NCI-H82 (cell line): ENCODE data around the gene SKI.

Experiments
- DNase-seq: peaks from one replicate; lab custom pipeline; 2025; lab: John Stamatoyannopoulos, UW

Gene SKI

DNA sequence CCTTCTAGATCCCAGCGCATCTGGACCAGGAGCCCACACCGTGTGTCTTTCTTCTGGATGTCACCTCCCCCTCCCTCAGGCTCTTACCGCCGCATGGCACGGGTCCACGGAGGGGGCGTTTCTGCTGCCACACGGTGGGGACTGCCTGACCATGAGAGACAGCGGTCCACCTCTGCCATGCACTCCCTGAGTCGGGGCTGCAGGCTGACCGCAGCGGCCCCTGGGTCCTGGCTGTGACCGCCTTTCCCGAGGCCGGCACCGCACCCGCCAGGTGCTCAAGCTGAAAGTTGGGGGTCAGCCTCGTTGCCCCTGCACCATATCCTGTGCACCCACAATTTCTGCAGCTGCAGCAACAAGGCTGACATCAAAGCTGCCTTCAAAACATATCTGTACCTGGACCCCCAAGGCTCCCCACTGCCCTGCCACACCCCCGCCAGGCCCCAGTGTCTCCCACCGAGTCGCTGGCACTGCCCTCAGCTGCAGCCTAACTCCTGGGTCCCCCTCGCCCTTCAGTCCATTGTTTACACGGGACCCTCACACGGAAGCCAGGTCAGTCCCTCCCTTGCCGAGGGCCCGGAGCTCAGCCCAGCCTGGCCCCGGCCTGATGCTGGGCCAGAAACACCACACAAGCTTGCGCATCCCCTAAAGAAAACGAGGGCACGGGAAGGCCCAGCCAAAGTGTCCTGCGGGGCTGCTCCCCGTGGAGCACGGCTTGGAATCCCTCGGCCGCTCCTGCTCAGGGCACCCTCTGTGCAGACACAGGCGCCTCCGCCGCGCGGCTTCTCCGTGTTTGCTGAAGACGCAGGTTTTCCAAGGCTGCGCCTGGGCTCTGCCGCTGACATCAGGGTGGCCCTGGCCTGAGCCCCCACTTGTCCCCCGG is 111.3 kb downstream of the SKI start:
- DNase-seq: no peak

DNA sequence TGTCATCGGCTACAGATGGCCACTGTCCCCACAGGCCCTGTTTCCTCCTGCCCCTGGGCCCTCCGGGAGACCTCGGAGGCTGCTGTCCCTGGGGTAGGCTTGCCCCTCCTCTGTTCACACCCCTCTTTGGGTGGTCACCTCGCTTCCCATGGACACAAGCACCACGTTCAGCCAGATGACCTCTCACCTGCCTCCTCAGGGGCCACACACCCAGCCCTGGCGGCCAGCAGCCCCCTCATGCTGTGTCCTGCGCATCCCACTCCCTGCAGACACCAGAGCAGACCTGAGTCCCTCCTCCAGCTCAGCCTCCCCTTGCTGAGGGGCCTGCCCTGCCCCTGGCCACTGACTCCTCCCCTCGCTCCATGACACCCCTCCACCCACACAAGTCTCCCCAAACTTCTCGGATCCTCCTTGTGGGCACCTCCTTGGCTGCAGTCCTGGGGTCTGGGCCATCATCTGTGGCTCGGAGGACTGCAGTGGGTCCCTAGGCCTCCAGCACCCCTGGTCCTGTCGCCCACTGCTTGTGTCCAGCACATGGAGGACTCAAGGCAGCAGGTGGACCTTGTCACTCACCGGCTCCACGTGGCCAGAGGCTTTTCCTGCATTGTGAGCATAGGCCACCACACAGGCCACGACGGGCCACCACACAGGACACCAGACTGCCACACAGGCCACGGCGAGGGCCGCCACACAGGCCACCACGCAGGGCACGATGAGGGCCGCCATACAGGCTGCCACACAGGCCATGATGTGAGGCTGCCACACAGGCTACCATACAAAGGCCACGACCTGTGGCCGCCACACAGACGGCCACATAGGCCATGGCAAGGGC is 112.2 kb downstream of the SKI start:
- DNase-seq: no peak

- no peak for DNase-seq
Observed at GRCh38 chr1:2340918-2341254, 112.8 kb downstream of the SKI start.

- DNase-seq: no peak
Observed at GRCh38 chr1:2341706-2342383, 113.7 kb downstream of the SKI start.

GRCh38 chr1:2342384-2343022 is 114.4 kb downstream of the SKI start:
- DNase-seq: peak; percentile 24

DNA sequence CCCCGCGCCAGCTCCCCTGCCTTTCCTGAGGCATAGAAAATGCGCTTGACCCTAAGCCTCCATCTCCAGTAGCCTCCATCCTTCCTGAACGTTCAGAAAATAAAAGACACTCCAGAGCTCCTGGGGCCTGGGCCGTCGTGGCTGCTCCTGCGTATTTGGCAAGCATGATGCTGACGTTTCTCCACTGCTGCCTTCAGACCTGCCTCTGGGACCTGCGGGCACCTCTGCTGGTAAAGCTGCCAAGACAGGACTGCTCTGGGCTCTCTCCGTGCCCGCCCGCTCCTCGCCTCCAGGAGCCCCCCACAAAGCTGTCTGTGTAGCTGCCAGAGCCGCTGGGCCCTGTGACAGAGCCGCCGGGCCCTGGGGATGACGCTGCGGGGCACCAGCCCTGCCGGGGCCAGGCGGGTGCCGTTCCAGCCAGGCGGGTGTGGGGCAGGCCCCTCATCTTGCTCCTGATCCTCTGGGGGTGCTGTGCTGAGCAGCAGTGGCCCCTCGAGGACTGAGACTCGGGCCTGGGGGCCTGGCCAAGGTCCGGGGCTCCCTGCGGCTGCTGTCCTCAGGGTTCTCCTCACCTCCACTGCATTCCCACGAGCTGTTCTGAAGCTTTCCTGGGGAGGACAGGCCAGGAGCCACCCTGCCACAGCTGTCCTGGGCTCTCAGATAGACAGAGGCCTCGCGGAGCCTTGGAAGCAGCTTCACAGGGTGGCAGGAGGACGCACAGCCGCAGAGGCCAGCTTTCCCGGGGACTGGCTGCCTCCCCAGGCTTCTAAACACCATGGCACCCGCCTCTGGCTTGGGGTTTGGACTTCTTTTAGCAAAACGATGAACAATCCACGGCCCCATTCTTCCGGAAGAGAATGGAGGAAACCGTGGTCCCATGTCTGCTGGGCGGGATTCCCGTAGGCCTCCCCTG is 115.2 kb downstream of the SKI start:
- no peak for DNase-seq

GRCh38 chr1:2344121-2344681 is 116.1 kb downstream of the SKI start:
- no peak for DNase-seq

DNA sequence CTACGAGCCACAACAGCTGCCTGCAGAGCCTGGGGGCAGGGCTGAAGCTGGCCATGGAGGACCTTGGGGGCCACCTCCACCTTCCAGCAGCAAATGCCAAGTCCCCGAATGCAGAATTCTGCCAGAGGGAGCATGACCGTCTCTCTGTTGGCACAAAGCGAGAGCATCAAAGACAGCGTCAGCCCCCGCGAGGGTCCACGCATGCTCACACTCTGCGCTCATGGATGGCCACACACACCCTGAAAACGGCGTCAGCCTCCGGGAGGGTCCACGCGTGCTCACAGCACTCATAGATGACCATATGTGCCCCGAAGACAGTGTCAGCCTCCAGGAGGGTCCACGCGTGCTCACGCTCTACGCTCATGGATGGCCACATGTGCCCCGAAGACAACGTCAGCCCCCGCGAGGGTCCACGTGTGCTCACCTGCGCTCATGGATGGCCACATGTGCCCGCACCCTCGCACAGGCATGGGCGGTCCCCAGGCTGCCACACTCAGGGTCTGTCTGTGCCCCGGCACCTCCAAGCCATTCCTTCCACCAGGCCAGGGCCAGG is 116.7 kb downstream of the SKI start:
- no peak for DNase-seq

- no peak for DNase-seq
Observed at GRCh38 chr1:2345297-2346075, 117.4 kb downstream of the SKI start.

DNA sequence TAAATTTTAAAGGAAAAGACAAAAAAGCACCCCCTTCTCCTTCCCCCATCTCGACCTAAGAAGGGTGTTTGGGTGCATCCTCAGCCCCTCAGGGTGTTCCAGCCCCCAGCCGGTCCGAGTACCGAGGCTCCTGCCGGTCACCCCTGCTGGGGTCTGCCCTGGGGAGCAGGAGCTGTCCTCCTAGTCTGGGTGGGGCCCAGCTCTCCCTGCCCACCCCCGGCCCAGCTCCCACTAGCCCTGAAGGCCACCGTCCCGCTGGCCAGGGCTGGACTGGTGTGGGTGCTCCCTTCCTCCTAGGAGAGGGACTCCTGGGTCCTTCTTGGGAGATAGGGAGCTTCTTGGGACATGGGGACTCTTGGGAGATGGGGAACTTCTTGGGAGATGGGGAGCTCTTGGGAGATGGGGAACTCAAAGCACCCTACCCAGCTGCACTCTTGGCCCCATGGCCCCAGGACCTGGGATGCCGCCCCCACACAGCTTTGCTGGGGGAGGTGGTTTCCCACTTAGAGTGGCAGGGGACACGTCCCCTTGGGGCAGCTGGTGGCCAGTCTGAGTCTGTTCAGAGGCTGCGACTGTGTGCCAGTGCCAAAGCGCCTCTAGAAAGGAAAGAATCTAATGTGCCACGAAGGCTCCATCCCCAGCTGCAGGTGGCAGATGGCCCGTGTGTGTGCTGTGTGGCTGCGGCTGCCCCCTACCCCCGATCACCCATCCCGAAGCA is 118.7 kb downstream of the SKI start:
- no peak for DNase-seq

GRCh38 chr1:2347409-2347785 is 119.3 kb downstream of the SKI start:
- DNase-seq: no peak

DNA sequence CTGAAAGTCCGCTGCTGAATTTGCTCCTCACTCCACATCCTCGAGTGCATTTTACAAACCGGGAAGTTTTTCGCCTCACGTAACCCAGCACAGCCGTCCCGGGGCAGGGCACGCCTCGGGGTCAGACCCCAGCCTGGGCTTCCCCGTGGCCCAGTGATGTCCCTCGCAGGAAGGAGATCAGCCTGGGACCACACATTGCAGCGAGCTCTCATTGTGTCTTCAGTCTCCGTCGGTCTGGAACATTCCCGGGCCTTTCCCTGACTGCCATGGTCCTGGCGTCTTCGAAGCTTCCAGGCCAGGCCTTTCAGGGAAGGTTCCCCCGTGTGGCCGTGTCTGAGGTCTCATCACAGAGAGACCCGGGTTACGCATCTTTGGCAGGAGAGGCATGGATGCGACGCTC is 119.8 kb downstream of the SKI start:
- DNase-seq: no peak

GRCh38 chr1:2348346-2349325 is 120.5 kb downstream of the SKI start:
- DNase-seq: no peak

DNA sequence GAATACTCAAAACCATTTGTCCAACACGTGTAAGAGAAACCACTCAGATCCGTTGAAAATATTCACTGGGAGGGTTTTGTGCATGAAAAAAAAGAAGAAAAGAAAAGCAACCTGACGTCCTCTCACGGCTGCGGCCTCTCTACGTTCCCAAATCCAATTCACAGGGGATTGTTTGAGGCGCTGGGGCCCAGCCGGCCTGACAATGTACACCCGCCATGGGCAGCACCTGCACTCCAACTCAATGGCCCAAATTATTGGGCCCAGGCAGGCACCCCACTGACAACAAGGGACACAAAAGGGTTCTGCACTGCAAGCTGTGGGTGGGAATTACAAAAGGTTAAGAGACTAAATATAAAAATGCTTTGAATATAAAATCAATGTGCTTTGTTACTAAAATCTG is 121.7 kb downstream of the SKI start:
- peak; percentile 26 for DNase-seq

GRCh38 chr1:2350501-2350900 is 122.4 kb downstream of the SKI start:
- DNase-seq: no peak

GRCh38 chr1:2350911-2351655 is 123.0 kb downstream of the SKI start:
- no peak for DNase-seq

- DNase-seq: no peak
Observed at GRCh38 chr1:2351723-2352122, 123.6 kb downstream of the SKI start.
